ENCODE data around the gene SLC25A47. TPM values are rescaled to one million over a fixed set of nuclear protein-coding genes. Genes with fewer than 3 reads are reported as not detected.

The SLC25A47 gene
- total RNA-seq, 1 experiment from 2014 or later: not detected

GRCh38 chr14:100322138-100322957, 791 bp upstream of the SLC25A47 start:
- DNase-seq (ENCODE audit: extremely low read depth, low read depth): no peak

- DNase-seq (ENCODE audit: extremely low read depth, low read depth): no peak
Measured at GRCh38 chr14:100323942-100324307, 786 bp downstream of the SLC25A47 start.

GRCh38 chr14:100325231-100325632, 2.1 kb downstream of the SLC25A47 start:
- no peak for DNase-seq (ENCODE audit: extremely low read depth, low read depth)

- DNase-seq (ENCODE audit: extremely low read depth, low read depth): no peak
Measured at GRCh38 chr14:100325958-100326357, 2.8 kb downstream of the SLC25A47 start.

GRCh38 chr14:100327128-100327527, 4.0 kb downstream of the SLC25A47 start:
- DNase-seq (ENCODE audit: extremely low read depth, low read depth): no peak

GRCh38 chr14:100328495-100329163, 5.5 kb downstream of the SLC25A47 start:
- DNase-seq (ENCODE audit: extremely low read depth, low read depth): no peak

GRCh38 chr14:100329233-100330006, 6.3 kb downstream of the SLC25A47 start:
- DNase-seq (ENCODE audit: extremely low read depth, low read depth): no peak

GRCh38 chr14:100330007-100330344, 6.8 kb downstream of the SLC25A47 start:
- DNase-seq (ENCODE audit: extremely low read depth, low read depth): no peak

GRCh38 chr14:100330388-100330931, 7.3 kb downstream of the SLC25A47 start:
- no peak for DNase-seq (ENCODE audit: extremely low read depth, low read depth)

GRCh38 chr14:100332071-100332639, 9.0 kb downstream of the SLC25A47 start:
- DNase-seq (ENCODE audit: extremely low read depth, low read depth): no peak

- peak; percentile 16 for DNase-seq (ENCODE audit: extremely low read depth, low read depth)
Measured at GRCh38 chr14:100332797-100333196, 9.7 kb downstream of the SLC25A47 start.

- no peak for DNase-seq (ENCODE audit: extremely low read depth, low read depth)
Measured at GRCh38 chr14:100333311-100333710, 10.2 kb downstream of the SLC25A47 start.

GRCh38 chr14:100333827-100334226, 10.7 kb downstream of the SLC25A47 start:
- no peak for DNase-seq (ENCODE audit: extremely low read depth, low read depth)

GRCh38 chr14:100334904-100335303, 11.8 kb downstream of the SLC25A47 start:
- no peak for DNase-seq (ENCODE audit: extremely low read depth, low read depth)

- DNase-seq (ENCODE audit: extremely low read depth, low read depth): no peak
Measured at GRCh38 chr14:100336618-100337530, 13.7 kb downstream of the SLC25A47 start.

- no peak for DNase-seq (ENCODE audit: extremely low read depth, low read depth)
Measured at GRCh38 chr14:100339766-100340422, 16.8 kb downstream of the SLC25A47 start.

- DNase-seq (ENCODE audit: extremely low read depth, low read depth): no peak
Measured at GRCh38 chr14:100340423-100340813, 17.3 kb downstream of the SLC25A47 start.

- DNase-seq (ENCODE audit: extremely low read depth, low read depth): no peak
Measured at GRCh38 chr14:100341301-100342031, 18.3 kb downstream of the SLC25A47 start.

- no peak for DNase-seq (ENCODE audit: extremely low read depth, low read depth)
Measured at GRCh38 chr14:100342195-100342594, 19.1 kb downstream of the SLC25A47 start.

Data from NCI-H460 (cell line).